GM18511 (cell line): ENCODE measurements around the gene PAQR9.
A peak's percentile ranks its signal among the peaks of the same experiment; 100 is the strongest.

ENCODE experiments used
- ATAC-seq: cut with Tn5 transposase; IDR thresholded peaks from one replicate; pipeline ENCODE4 v1.9.1; 2021; ENCODE audit warnings: mild to moderate bottlenecking, moderate library complexity; ENCODE audit not compliant: unreplicated experiment

Gene PAQR9

GRCh38 chr3:142983318-142983717 lies 19.8 kb upstream of the PAQR9 start:
- ATAC-seq, result no peak

DNA sequence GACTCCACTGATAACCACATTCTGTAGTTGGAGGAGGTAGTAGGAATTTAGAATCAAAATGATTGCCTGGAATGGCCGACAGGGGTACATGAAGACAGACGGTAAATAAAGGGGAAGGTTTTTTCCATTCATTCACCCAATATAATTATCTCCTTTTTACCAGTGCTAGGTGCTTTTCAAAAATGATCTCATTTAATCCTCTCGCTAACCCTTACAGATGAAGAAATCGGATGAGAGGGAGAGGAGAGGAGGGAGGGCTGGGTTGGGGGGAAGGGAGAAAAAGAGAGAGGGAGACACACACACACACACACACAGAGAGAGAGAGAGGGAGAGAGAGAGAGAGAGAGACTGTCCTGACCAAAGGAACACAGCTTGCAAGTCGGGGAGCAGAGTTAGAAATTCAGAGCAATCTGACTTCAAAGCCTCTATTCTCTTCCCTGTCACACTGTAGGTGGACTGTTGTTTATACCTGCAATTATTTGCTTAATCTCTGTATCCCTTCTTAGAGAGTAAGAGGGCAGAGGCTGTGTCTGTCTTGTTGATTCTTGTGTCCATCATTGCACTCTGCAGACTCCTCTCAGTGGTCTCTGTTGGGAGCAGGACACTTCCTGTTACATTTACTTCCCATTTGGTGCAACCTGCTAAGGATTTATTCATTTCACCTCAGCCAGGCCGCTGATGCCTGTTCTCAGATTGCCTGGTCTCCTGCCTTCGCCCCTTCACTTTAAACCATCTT lies 18.7 kb upstream of the PAQR9 start:
- ATAC-seq, result no peak

DNA sequence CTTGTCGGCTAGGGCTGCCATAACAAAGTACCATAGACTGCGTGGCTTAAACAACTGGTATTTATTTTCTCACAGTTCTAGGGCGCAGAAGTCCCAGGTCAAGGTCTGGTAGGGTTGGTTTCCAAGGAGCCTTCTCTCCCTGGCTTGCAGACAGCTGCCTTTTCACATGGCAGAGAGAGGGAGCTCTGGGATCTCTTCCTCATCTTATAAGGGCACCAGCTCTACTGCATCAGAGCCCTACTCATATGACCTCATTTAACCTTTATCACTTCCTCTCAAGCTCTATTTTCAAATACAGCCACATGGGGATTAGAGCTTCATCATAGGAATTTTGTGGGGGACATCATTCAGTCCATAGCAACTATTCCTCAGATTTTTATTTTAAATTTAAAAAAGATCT lies 17.6 kb upstream of the PAQR9 start:
- no peak for ATAC-seq

GRCh38 chr3:142977399-142977728 lies 13.9 kb upstream of the PAQR9 start:
- ATAC-seq, result no peak

DNA sequence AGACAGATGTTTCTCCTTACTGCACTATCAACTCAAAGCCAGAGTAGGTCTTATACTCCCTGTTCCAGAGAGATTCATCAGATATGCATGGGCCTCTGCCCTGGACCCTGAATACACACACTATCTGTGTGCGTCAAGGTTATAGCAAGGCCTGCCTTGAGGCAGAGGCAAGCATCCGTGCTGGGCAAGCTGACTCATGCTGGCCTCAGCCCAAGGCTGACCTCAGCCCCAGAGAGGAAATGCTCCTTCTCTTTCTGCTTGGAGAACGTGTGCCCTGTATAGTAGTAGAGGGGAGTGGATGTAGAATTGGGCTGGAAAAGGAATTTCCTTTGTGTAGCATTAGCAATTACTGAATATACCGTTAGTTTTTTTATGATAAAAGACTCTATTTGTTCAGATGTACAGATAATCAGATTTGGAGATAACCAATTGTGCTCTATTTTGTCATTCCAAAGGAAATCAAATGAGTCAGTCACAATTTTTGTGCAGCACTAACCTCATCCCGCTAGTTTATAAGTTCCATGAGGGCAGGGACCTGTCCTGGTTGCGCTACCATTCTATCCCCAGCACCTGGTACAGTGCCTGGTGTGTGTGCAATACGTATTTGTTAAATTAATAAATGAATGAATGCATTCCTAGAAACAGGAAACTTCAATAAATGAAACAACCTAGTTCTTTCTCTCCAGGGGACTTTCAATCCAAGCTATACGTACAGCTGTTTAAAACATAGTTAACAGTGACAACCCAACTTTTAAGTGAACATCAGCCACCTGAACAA lies 13.3 kb upstream of the PAQR9 start:
- ATAC-seq, result no peak

GRCh38 chr3:142975316-142975995 lies 12.0 kb upstream of the PAQR9 start:
- ATAC-seq, result no peak

GRCh38 chr3:142973217-142974009 lies 9.9 kb upstream of the PAQR9 start:
- no peak for ATAC-seq

DNA sequence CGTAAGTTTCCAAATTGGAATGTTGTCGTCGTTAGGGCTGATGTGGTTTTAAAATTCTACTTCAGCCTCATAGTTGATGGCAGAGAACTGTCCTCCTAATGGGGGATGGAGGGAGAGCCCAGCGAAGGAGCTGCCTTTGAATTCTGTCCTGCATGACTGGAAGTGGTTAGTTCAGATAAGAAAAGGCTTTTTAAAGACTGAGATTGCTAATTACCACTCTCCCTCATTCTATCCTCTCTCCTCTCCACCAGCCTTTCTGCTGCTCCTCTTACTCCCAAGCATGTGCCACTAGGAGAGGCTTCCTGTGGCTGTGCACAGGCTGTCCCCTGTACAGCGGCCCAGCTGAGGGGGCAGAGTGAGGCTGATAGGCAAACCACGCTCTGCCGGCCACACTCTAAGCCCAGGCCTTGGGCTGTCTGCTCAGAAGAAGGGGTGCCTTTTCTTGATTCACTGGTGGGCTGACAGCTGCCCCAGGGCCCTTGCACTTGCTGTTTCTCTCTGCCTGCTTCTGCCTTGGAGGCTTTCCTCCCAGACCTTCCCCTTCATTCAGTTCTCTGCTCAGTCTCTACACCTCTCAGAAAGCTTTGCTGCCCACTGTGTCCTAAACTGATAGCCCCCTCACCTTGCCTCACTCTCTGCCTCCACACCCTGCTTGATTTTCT lies 8.7 kb upstream of the PAQR9 start:
- no peak for ATAC-seq

- no peak for ATAC-seq
Observed at GRCh38 chr3:142971431-142971830, 8.0 kb upstream of the PAQR9 start.

DNA sequence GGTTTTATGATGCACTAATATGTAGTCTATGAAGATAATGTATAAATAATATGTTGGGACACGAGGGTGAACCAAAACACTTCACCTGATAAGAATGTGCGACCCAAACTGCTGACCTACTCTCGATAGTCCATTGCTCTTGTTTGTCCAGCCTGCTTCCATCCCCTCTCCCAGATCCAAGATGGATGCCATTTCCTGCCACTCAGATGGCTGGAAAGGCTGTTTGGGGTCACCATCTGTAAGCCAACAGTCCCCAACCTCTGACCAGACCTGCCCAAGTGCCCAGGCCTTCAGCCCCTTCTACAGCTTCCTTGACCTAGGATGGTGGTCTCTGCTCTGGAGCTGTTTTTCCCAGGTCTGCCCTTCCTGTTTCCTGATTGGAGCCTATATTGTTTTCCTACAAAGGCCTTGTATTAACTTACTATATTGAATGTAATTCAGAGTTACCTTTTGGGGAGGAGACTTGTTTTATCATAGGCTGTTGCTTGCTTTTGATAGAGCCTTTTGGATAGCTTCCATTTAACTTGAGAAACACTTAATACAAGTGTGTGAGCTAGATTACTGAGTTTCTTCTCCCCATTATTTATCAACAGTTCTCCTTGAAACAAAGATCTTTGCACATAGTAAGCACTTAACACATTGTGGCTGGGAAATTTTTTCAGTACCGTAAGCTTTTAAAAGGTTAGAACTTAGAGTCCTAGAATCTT lies 5.0 kb upstream of the PAQR9 start:
- no peak for ATAC-seq

DNA sequence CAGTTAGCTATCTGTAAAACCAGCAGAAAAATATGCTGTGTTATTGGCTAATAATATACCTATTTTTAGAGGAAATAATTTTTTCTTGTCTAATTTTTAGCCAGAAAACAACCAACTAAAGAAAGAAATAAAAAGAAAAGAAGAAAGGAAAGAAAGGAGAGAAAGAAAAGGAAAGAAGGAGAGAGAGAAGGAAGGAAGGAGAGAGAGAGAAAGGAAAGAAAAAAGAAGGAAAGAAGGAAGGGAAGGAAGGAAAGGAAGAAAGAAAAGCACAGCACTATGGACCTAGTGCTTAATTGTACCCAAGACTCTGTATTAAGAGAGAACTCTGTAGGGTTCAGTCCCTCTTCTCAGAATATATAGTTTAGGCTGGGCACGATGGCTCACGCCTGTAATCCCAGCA lies 3.3 kb upstream of the PAQR9 start:
- no peak for ATAC-seq

GRCh38 chr3:142965581-142965980 lies 2.1 kb upstream of the PAQR9 start:
- no peak for ATAC-seq

DNA sequence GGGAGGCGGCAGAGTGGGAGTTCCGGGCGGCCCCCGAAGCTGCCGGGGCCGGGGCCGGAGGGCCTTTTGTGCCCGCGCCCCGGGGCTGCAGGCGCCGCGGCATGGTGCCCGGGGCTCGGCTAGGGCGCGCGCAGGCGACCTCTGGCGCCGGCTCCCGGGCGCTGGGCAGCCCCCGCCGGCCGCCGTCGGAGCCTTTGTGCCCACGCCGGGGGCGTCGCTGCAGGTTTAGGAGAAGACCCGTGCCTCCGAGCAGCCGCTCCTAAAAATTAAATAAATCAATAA lies 299 bp downstream of the PAQR9 start:
- ATAC-seq, result peak; percentile 49

DNA sequence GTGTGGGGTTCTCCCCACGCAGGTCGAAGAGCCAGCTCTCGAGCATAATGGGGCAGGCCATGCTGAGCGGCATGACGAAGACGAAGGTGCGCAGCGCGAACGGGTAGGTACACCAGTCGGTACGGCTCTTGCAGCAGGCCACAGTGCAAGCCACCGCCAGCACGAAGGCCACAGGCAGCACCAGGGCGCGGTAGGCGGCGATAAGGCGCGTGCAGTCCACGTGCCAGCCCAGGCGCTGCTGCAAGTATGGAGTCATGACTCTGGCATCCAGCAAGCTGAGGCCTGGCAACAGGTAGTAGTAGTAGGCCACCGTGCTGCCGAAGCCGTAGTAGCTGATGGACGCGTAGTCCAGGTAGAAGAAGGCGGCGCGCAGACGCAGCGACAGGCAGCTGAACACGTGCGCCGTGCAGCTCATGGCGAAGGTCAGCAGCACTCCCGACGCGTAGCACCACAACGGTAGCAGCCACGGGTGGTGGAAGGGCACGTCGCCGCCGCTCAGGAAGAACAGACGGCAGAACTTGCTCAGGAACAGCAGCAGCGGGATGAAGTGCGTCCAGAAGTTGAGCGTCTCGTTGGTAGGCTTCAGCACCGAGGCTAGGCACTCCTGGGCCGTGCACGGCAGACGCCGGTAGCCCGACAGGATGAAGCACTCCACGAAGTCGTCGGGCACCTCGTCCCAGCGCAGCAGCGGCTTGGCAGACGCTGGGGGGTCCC lies 797 bp downstream of the PAQR9 start:
- ATAC-seq, result peak; percentile 14

- ATAC-seq, result no peak
Observed at GRCh38 chr3:142962175-142962519, 1.3 kb downstream of the PAQR9 start.

- ATAC-seq, result no peak
Observed at GRCh38 chr3:142961539-142961938, 1.9 kb downstream of the PAQR9 start.

DNA sequence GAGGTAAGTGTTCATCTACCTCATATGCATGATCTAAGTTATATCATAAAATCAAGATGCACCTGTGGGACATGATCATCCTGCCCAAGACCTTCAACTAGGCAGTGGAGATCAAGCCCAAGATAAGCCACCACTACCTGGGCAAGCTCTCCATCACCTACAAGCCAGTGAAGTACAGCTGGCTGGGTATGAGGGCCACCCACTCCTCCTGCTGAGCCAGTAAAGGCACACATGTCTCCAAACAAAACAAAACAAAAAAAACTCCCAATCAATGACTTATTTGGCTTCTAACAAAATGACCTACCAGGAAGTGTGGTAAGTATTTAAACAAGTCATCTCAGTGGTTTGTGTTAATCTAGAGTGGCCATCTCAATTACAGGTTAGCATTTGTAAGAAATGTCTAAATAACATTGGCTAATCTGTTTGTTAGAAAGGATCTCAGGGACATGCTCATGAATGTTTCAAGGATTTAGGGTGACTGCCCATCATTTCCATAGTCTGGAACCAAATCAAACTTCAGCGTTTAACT lies 3.1 kb downstream of the PAQR9 start:
- no peak for ATAC-seq

GRCh38 chr3:142958707-142959106 lies 4.8 kb downstream of the PAQR9 start:
- no peak for ATAC-seq

DNA sequence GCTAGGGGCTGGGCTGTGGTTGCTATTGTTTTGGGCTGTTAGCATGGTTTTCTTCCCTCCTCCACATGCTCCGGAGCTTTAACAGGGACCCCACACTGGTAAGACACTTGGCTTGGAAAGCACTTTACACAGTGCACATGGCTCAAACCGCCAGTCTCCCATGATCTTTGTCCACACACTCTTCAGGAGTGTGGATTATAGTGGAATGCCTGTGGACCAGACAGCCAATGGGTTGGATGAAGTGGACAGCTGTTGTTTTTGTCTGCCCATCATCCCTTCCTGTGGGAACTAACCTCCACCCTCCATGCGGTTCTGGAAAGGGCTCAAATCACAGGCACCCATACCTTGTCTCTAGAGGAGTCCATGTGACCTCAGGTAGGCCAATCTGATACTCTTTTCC lies 10.0 kb downstream of the PAQR9 start:
- ATAC-seq, result no peak
